Spleen (tissue), 7 donors: ENCODE data around the gene RANBP10.

Experiments
- POLR2AphosphoS5 ChIP-seq, 3 donors: sonication (generic); formaldehyde crosslinking; IDR thresholded peaks; one replicate each; pipeline ENCODE4 v1.5.1; 2017; ENCODE audit warnings: antibody characterized with exemption in 3 of 3
- TF ChIP-seq, protein P1 (sequence below), 11 experiments: fragments of 200-600 bp in 7 of 11; fragments of 450-650 bp in 4 of 11; sonication (generic) in 4 of 11; IDR thresholded peaks in 8 of 11; conservative IDR thresholded peaks in 3 of 11; 1 replicate in 7 of 11; 2 replicates in 4 of 11; pipeline versions ENCODE4 v1.4.0 to v1.8.0; 2016 to 2021; ENCODE audit warnings: antibody characterized with exemption in 11 of 11, inconsistent platforms in 4 of 11, mild to moderate bottlenecking in 1 of 11
- donor health status: DM: no; HTN: no; CAD: no; lungs with moderate emphysema.
- donor health status: DM: no; HTN: no; CAD: no.
- donor health status: DM: no; HTN: no; CAD: no.

- TF ChIP-seq POLR2AphosphoS5 (IDR thresholded peaks at IDR 0.05), result peak in 2 of 3 donors; percentile 0 to 12
- TF ChIP-seq, protein P1, sequence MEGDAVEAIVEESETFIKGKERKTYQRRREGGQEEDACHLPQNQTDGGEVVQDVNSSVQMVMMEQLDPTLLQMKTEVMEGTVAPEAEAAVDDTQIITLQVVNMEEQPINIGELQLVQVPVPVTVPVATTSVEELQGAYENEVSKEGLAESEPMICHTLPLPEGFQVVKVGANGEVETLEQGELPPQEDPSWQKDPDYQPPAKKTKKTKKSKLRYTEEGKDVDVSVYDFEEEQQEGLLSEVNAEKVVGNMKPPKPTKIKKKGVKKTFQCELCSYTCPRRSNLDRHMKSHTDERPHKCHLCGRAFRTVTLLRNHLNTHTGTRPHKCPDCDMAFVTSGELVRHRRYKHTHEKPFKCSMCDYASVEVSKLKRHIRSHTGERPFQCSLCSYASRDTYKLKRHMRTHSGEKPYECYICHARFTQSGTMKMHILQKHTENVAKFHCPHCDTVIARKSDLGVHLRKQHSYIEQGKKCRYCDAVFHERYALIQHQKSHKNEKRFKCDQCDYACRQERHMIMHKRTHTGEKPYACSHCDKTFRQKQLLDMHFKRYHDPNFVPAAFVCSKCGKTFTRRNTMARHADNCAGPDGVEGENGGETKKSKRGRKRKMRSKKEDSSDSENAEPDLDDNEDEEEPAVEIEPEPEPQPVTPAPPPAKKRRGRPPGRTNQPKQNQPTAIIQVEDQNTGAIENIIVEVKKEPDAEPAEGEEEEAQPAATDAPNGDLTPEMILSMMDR (IDR thresholded peaks at IDR 0.05 in 8 of 11, conservative IDR thresholded peaks at IDR 0.05 in 3 of 11), result peak in 3 of 11 experiments; percentile 9 to 35 (median 24)
Measured at GRCh38 chr16:67842509-67843342, 36.4 kb upstream of the RANBP10 start.
